ENCODE data around the gene SMO.

DNA sequence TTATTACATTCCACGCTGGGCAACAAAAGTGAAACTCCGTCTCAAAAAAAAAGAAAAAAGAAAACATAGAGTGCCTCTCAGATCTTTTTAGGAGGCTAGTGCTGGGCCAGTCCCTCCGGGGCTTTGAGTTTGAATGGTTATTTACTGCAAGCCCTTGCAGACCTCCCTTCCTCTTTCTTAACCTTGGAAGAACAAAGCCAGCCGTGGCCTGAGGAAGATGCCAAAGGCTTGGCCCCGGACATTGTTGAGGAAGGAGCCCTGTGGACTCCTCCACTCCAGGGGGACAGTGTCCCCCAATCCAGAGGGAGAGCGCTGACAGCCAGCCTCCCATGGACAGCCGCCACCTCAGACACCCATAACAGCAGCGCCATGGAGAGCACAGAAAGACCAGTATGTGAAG is 38.9 kb upstream of the SMO start:
- TF ChIP-seq MAX (IDR thresholded peaks at IDR 0.05; ENCODE audit: insufficient read depth, insufficient read length) (no peak), CTCF (IDR thresholded peaks at IDR 0.05; ENCODE audit: extremely low read depth in 1 of 2, insufficient read depth in 1 of 2, low read depth in 1 of 2, low read length in 2 of 2) (no peak)

All from endothelial cell of umbilical vein (primary cell).